Fibroblast of villous mesenchyme (primary cell): Measurements from ENCODE around the gene PKN2. TPM values are rescaled to one million over a fixed set of nuclear protein-coding genes. Genes with fewer than 3 reads are reported as not detected.

Experiments used
- DNase-seq: peaks from one replicate; pipeline ENCODE4 v3.0.0-alpha.2; 2010; ENCODE audit warnings: low read depth
- H3K4me3 ChIP-seq: 2 replicates; pipeline ENCODE4 v1.5.1; 2011; ENCODE audit warnings: low read depth, mild to moderate bottlenecking, low read length
- total RNA-seq: library from RNA; depleted of rRNA; stranded (reverse); fragments of >200 nt; gene quantifications from 2 replicates; pipeline ENCODE4 v1.2.3, GENCODE V29; 2012
- TF ChIP-seq, protein P1 (sequence below): IDR thresholded peaks from 2 replicates; pipeline ENCODE4 v1.5.1; 2012; ENCODE audit warnings: low read depth, mild to moderate bottlenecking, low read length; ENCODE audit not compliant: insufficient read depth

Gene PKN2
- total RNA-seq, 1 donor = 56.1 TPM

DNA sequence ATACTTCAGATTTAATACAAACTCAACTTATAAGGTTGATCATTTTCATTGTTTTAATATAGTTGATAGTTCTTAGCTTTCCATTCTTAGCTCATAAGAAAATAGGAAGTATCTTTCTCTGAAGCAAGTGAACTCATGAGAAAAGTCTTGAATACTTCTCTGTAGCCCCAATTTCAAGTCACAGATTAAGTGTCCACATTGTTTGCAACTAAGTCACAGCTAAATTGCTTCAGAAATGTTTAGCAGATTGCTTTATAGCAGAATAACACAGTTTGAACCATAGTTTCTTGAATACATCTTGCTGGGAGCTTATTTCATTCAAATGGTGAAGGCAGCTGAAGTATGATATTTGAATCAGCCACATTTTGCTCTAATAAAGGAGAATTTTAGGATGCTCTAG is 10.6 kb upstream of the PKN2 start:
- H3K4me3 ChIP-seq = no peak overlapping the region
- TF ChIP-seq, protein P1, sequence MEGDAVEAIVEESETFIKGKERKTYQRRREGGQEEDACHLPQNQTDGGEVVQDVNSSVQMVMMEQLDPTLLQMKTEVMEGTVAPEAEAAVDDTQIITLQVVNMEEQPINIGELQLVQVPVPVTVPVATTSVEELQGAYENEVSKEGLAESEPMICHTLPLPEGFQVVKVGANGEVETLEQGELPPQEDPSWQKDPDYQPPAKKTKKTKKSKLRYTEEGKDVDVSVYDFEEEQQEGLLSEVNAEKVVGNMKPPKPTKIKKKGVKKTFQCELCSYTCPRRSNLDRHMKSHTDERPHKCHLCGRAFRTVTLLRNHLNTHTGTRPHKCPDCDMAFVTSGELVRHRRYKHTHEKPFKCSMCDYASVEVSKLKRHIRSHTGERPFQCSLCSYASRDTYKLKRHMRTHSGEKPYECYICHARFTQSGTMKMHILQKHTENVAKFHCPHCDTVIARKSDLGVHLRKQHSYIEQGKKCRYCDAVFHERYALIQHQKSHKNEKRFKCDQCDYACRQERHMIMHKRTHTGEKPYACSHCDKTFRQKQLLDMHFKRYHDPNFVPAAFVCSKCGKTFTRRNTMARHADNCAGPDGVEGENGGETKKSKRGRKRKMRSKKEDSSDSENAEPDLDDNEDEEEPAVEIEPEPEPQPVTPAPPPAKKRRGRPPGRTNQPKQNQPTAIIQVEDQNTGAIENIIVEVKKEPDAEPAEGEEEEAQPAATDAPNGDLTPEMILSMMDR = no peak
- no peak for DNase-seq

DNA sequence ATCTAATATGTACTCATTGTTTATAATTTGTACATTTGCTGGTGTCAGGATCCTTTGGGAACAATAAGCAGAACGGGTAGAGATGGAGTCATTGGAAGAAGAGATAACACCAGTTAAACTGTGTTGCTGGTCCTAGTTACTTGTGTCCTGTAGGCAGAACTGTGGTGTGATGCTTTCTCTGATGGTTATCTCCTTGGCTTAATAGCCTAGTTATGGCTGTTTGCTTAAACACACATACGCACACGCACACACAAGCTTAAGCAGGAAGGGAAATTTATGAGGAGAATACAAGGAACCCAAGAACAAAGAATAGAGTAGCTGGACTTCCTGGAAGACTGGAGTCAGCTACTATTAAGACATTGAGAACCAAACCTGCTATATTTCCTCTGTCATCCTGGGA is 5.7 kb upstream of the PKN2 start:
- TF ChIP-seq, protein P1 = no peak
- peak; percentile 55 for DNase-seq
- H3K4me3 ChIP-seq = no peak overlapping the region

DNA sequence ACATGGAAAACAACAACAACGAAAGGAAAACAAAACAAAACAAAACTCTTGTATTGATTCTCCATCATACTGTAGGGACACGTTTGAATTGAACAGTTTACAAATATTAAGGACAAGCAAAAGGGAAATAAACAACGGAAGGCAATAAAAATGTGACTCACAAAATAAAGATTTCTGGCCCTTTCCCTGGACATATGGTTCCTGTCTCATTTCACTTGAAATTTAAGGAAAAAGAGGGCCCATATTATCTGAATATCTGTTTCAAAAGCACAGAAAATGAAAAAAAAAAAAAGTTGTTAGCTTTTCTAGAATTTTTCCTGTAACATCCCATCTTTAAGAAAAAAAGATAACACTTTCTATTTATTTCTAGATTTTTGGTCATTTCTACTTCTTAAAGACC is 3.6 kb upstream of the PKN2 start:
- DNase-seq = peak; percentile 71
- TF ChIP-seq, protein P1 = no peak
- H3K4me3 ChIP-seq = no peak overlapping the region

DNA sequence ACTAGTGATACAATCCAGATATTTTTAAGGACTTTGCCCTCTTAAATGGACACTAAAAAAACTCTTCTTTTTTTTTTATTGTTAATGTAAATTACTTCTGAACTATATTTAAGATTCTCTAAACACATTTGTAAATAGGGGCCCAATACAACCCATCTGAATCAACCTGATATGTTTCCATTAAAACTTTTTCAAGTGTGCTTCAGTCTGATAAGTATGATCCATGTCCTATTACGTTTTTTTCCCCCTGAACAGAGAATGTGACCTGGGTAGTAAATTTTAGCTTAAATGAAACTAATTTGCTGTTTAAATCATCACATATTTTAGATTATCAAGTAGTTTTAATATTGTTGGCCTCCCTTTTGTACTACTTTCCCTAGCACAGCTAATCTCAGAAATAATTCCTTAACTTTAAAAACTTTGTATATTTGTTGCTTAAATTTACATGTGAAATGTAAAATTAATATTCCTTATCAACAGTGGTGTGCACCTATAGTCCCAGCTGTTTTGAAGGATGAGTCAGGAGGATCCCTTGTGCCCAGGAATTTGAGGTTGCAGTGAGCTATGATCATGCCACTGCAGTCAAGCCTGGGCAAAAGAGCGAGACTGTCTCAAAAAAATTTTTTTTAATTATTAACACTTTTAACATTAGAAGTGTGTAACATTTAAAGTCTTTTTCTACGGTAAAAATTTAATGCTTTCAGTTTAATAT is 3.0 kb upstream of the PKN2 start:
- no peak overlapping the region for H3K4me3 ChIP-seq

DNA sequence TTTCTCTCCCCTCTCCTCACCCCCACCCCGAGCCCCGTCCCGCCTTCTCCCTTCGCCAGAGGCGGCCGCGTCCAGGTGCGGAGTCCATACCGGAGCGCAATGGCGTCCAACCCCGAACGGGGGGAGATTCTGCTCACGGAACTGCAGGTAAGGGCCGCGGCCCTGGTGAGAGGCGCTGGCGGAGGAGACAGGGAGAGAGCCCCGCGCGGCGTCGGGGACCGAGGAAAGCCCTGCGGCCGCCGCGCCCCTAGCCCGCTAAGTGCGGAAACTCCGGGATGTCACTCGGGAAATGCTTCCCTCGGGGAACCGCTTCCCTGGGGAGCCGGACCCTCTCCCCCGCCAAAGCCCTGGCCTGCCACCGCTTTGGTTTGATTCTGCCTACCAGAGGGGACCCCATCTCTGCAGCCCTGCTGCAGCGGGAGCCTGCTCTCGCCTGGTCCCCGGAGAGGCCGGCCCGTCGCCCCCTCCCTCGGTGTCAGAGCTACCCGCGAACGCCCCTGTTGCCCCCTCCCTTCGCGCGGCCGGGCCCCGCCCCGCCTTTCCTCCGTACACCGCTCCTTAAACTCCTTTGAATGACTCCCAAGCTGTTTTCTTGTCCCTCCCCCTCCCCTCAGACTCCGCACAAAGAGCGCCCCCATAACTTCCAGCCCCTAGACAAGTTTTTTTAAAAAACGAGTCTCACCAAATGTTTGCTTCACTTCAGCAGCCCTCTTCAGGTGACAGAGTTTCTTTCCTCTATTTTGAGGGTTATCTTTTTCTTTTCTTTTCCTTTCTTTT is 597 bp downstream of the PKN2 start:
- TF ChIP-seq, protein P1 = no peak
- DNase-seq = peak; percentile 56
- peak overlapping the region; percentile 93 for H3K4me3 ChIP-seq

More for the DNA sequence above, 3.0 kb upstream of the PKN2 start:
- TF ChIP-seq, protein P1 = no peak
- DNase-seq = no peak

DNA sequence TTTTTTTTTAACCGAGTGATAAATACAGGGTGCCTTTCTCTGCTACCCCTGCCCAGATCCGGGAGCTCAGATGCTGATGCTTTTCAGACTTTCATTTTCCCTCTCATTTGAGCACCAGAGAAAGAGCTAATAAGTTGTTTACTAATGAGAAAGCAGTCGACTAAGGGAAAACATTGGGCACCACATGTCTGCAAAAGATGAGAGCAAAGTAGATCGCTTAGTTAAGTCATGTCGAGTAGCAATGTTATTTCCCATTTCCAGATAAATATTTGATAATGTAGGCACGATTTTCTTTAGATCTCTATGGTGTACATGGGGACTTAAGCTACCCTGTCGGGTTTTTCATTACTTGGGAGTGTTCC is 1.2 kb downstream of the PKN2 start:
- TF ChIP-seq, protein P1 = no peak
- H3K4me3 ChIP-seq = peak overlapping the region; percentile 93
- DNase-seq = peak; percentile 31
